Left lung (tissue), 10 donors: Measurements from ENCODE around the gene SCAPER. TPM values are rescaled to one million over a fixed set of nuclear protein-coding genes. Genes with fewer than 3 reads are reported as not detected.

Experiments used
- ATAC-seq: fragments of 200-7000 bp; cut with Tn5 transposase; one replicate; pipeline ENCODE4 v1.9.1; 2020; ENCODE audit warnings: moderate library complexity
- DNase-seq, 4 donors: peaks; one replicate each; pipeline ENCODE4 v3.0.0-alpha.2; 2013 to 2020
- H3K27ac ChIP-seq, 2 donors: fragments of 200-600 bp; sonication (generic) in 1 of 2; one replicate each; pipeline versions ENCODE4 v1.5.0 to v1.8.0; 2020 to 2021
- H3K27me3 ChIP-seq, 2 donors: fragments of 200-600 bp; sonication (generic) in 1 of 2; one replicate each; pipeline versions ENCODE4 v1.5.0 to v1.8.0; 2020 to 2021
- H3K36me3 ChIP-seq, 2 donors: fragments of 200-600 bp; sonication (generic) in 1 of 2; one replicate each; pipeline versions ENCODE4 v1.5.0 to v1.8.0; 2020 to 2021
- H3K4me1 ChIP-seq, 2 donors: fragments of 200-600 bp; one replicate each; pipeline ENCODE4 v1.8.0; 2021
- H3K4me3 ChIP-seq, 2 donors: fragments of 200-600 bp; sonication (generic) in 1 of 2; one replicate each; pipeline versions ENCODE4 v1.5.0 to v1.8.0; 2020 to 2021; ENCODE audit warnings: mild to moderate bottlenecking in 1 of 2
- H3K9me3 ChIP-seq, 2 donors: fragments of 200-600 bp; sonication (generic) in 1 of 2; one replicate each; pipeline versions ENCODE4 v1.5.0 to v1.8.0; 2020 to 2021
- CTCF ChIP-seq, 2 donors: fragments of 200-600 bp; sonication (generic) in 1 of 2; IDR thresholded peaks; one replicate each; pipeline versions ENCODE4 v1.5.0 to v1.8.0; 2021; ENCODE audit warnings: antibody characterized with exemption in 2 of 2
- intact Hi-C, 2 donors: fragments of 100-400 bp; cut with DNase I; formaldehyde crosslinking; loops; one replicate each; pipeline versions ENCODE4 v1.11.2 to v1.14.2; 2022
- polyA plus RNA-seq, 6 donors: library from polyadenylated mRNA; unstranded; fragments of 120-200 nt; gene quantifications; one replicate each; pipeline ENCODE4 v1.2.1, GENCODE V29; 2013; ENCODE audit not compliant: insufficient read length in 6 of 6
- total RNA-seq, 2 donors: library from RNA; stranded (reverse); fragmentation: NEBNext Ultra II Directional; extraction: Animal tissue kit (Norgen Biotek cat#: 25700); gene quantifications; one replicate each; pipeline ENCODE4 v1.2.1, GENCODE V29; 2021
- donor health status: DM: no; HTN: yes; CAD: no.
- donor health status: DM: no; HTN: no; CAD: no.

SCAPER gene
- total and polyA plus RNA-seq, 8 donors = 18.3 to 30.0 (median 26.6) TPM

GRCh38 chr15:76930831-76931396, 25.8 kb upstream of the SCAPER start:
- H3K4me1 ChIP-seq = peaks cover 11 to 24% of the 10 kb centered on the region in 2 donors
- H3K27me3 ChIP-seq = no peaks in the 10 kb centered on the region
- ATAC-seq (no peak), DNase-seq (no peak)
- peak overlapping the region; percentile 53 to 77 for H3K27ac ChIP-seq
- intact Hi-C loops = no loop called here
- peak overlapping the region; percentile 66 to 71 for H3K4me3 ChIP-seq
- peaks cover 0 to 18% of the 10 kb centered on the region in 2 donors for H3K36me3 ChIP-seq
- no peaks in the 10 kb centered on the region for H3K9me3 ChIP-seq
- TF ChIP-seq CTCF (IDR thresholded peaks at IDR 0.05) = no peak

- Histone ChIP-seq H3K27ac (no peak overlapping the region), H3K9me3 (no peaks in the 10 kb centered on the region), H3K4me3 (no peak overlapping the region), H3K4me1 (peaks cover 11 to 24% of the 10 kb centered on the region in 2 donors), H3K27me3 (no peaks in the 10 kb centered on the region), H3K36me3 (peaks cover 0 to 6% of the 10 kb centered on the region in 2 donors)
- ATAC-seq = no peak
- DNase-seq = no peak
- no peak for TF ChIP-seq CTCF (IDR thresholded peaks at IDR 0.05)
- intact Hi-C loops = no loop called here
These were observed 24.0 kb upstream of the SCAPER start for GRCh38 chr15:76929011-76929760.

- DNase-seq = no peak
- H3K4me3 ChIP-seq = no peak overlapping the region
- peaks cover 11 to 18% of the 10 kb centered on the region in 2 donors for H3K4me1 ChIP-seq
- TF ChIP-seq CTCF (IDR thresholded peaks at IDR 0.05) = no peak
- H3K36me3 ChIP-seq = no peaks in the 10 kb centered on the region
- H3K9me3 ChIP-seq = no peaks in the 10 kb centered on the region
- no peak overlapping the region for H3K27ac ChIP-seq
- no peaks in the 10 kb centered on the region for H3K27me3 ChIP-seq
- intact Hi-C loops = no loop called here
- ATAC-seq = no peak
These were observed 23.1 kb upstream of the SCAPER start for GRCh38 chr15:76928201-76928600.

GRCh38 chr15:76916369-76916768, 11.2 kb upstream of the SCAPER start:
- no peaks in the 10 kb centered on the region for H3K27me3 ChIP-seq
- no peak overlapping the region for H3K4me3 ChIP-seq
- no peaks in the 10 kb centered on the region for H3K4me1 ChIP-seq
- DNase-seq (no peak), ATAC-seq (no peak)
- H3K27ac ChIP-seq = no peak overlapping the region
- no peaks in the 10 kb centered on the region for H3K9me3 ChIP-seq
- H3K36me3 ChIP-seq = no peaks in the 10 kb centered on the region
- no peak for TF ChIP-seq CTCF (IDR thresholded peaks at IDR 0.05)
- intact Hi-C loops = no loop called here

- no peak for DNase-seq
- no peak for ATAC-seq
- H3K27ac ChIP-seq = no peak overlapping the region
- no peaks in the 10 kb centered on the region for H3K36me3 ChIP-seq
- no peaks in the 10 kb centered on the region for H3K4me1 ChIP-seq
- intact Hi-C loops = no loop called here
- no peaks in the 10 kb centered on the region for H3K9me3 ChIP-seq
- no peak overlapping the region for H3K4me3 ChIP-seq
- H3K27me3 ChIP-seq = no peaks in the 10 kb centered on the region
- no peak for TF ChIP-seq CTCF (IDR thresholded peaks at IDR 0.05)
These were observed 8.6 kb upstream of the SCAPER start for GRCh38 chr15:76913737-76914136.
